Liver (tissue), 9 donors: ENCODE data around the gene FGFR3. TPM values are rescaled to one million over a fixed set of nuclear protein-coding genes. Genes with fewer than 3 reads are reported as not detected.

Experiments
- DNase-seq: peaks from one replicate; pipeline ENCODE4 v3.0.0-alpha.2; 2017; ENCODE audit warnings: low spot score
- H3K27ac ChIP-seq, 2 donors: one replicate each; pipeline ENCODE4 v1.7.0; 2013; ENCODE audit warnings: inconsistent platforms in 2 of 2, low read length in 2 of 2, control low read depth in 1 of 2, low read depth in 1 of 2, mild to moderate bottlenecking in 1 of 2
- H3K27me3 ChIP-seq, 4 donors: one replicate each; pipeline versions ENCODE4 v1.6.1 to v1.7.0; 2013; ENCODE audit warnings: low read length in 3 of 4, inconsistent platforms in 1 of 4, mild to moderate bottlenecking in 1 of 4, moderate library complexity in 1 of 4; ENCODE audit not compliant: control insufficient read depth in 4 of 4, insufficient read depth in 4 of 4
- H3K36me3 ChIP-seq, 4 donors: one replicate each; pipeline versions ENCODE4 v1.6.1 to v1.7.0; 2013; ENCODE audit warnings: low read length in 3 of 4, mild to moderate bottlenecking in 3 of 4, low read depth in 1 of 4, moderate library complexity in 1 of 4; ENCODE audit not compliant: control insufficient read depth in 4 of 4, insufficient read depth in 3 of 4
- H3K4me1 ChIP-seq, 4 donors: one replicate each; pipeline versions ENCODE4 v1.6.1 to v1.7.0; 2013; ENCODE audit warnings: low read length in 3 of 4, mild to moderate bottlenecking in 3 of 4, moderate library complexity in 1 of 4; ENCODE audit not compliant: control insufficient read depth in 4 of 4, insufficient read depth in 4 of 4
- H3K4me3 ChIP-seq, 3 donors: one replicate each; pipeline versions ENCODE4 v1.6.1 to v1.7.0; 2013; ENCODE audit warnings: low read length in 3 of 3, control low read depth in 1 of 3, low read depth in 1 of 3, mild to moderate bottlenecking in 1 of 3
- H3K9ac ChIP-seq, 2 donors: one replicate each; pipeline ENCODE4 v1.7.0; 2013; ENCODE audit warnings: low read length in 2 of 2, mild to moderate bottlenecking in 2 of 2, moderate library complexity in 2 of 2, control low read depth in 1 of 2, low read depth in 1 of 2
- H3K9me3 ChIP-seq, 4 donors: one replicate each; pipeline versions ENCODE4 v1.6.1 to v1.7.0; 2013; ENCODE audit warnings: low read length in 3 of 4; ENCODE audit not compliant: control insufficient read depth in 4 of 4
- EGR1 ChIP-seq, 2 donors: IDR thresholded peaks; 2 replicates each; pipeline ENCODE4 v1.6.1; 2016 to 2018; ENCODE audit warnings: antibody characterized with exemption in 2 of 2, low read depth in 2 of 2
- FOXA1 ChIP-seq: IDR thresholded peaks from 2 replicates; pipeline ENCODE4 v1.6.1; 2016; ENCODE audit warnings: antibody characterized with exemption
- GABPA ChIP-seq, 2 donors: IDR thresholded peaks in 1 of 2; conservative IDR thresholded peaks in 1 of 2; 2 replicates each; pipeline ENCODE4 v1.6.1; 2016; ENCODE audit warnings: antibody characterized with exemption in 2 of 2, mild to moderate bottlenecking in 1 of 2, moderate library complexity in 1 of 2
- HNF4A ChIP-seq, 2 donors: conservative IDR thresholded peaks; 2 replicates each; pipeline ENCODE4 v1.6.1; 2016; ENCODE audit warnings: antibody characterized with exemption in 2 of 2, mild to moderate bottlenecking in 2 of 2
- HNF4G ChIP-seq: IDR thresholded peaks from 2 replicates; pipeline ENCODE4 v1.6.1; 2016; ENCODE audit warnings: antibody characterized with exemption
- JUND ChIP-seq, 2 donors: IDR thresholded peaks; 2 replicates each; pipeline ENCODE4 v1.6.1; 2016; ENCODE audit warnings: antibody characterized with exemption in 2 of 2
- MAX ChIP-seq: IDR thresholded peaks from 2 replicates; pipeline ENCODE4 v1.6.1; 2016; ENCODE audit warnings: antibody characterized with exemption
- NR2F2 ChIP-seq: IDR thresholded peaks from 2 replicates; pipeline ENCODE4 v1.6.1; 2016; ENCODE audit warnings: antibody characterized with exemption
- RAD21 ChIP-seq, 2 donors: IDR thresholded peaks; 2 replicates each; pipeline ENCODE4 v1.6.1; 2016; ENCODE audit warnings: antibody characterized with exemption in 2 of 2, mild to moderate bottlenecking in 2 of 2
- RXRA ChIP-seq, 2 donors: IDR thresholded peaks; 2 replicates each; pipeline ENCODE4 v1.6.1; 2017 to 2018; ENCODE audit warnings: antibody characterized with exemption in 2 of 2, mild to moderate bottlenecking in 1 of 2
- SP1 ChIP-seq: IDR thresholded peaks from 2 replicates; pipeline ENCODE4 v1.6.1; 2018; ENCODE audit warnings: antibody characterized with exemption, mild to moderate bottlenecking
- TAF1 ChIP-seq: conservative IDR thresholded peaks from 2 replicates; pipeline ENCODE4 v1.6.1; 2016; ENCODE audit warnings: antibody characterized with exemption, mild to moderate bottlenecking
- YY1 ChIP-seq: IDR thresholded peaks from 2 replicates; pipeline ENCODE4 v1.6.1; 2016; ENCODE audit warnings: antibody characterized with exemption, mild to moderate bottlenecking
- ZBTB33 ChIP-seq: IDR thresholded peaks from 2 replicates; pipeline ENCODE4 v1.6.1; 2016; ENCODE audit warnings: antibody characterized with exemption
- WGBS: extraction: QIAGEN DNeasy Blood & Tissue Kit; methylation state at CpG from one replicate; pipeline ENCODE4 v1.1.7; 2013; 5-methylcytosine and 5-hydroxymethylcytosine counted together
- polyA plus RNA-seq, 2 donors: library from polyadenylated mRNA; stranded (reverse) in 1 of 2; unstranded in 1 of 2; fragments of 200-250 nt in 1 of 2; fragments of >200 nt in 1 of 2; fragmentation: Nextera tagmentation in 1 of 2; extraction: Ambion mirVana in 1 of 2; gene quantifications; one replicate each; pipeline versions ENCODE4 v1.2.1 to v1.2.3, GENCODE V29; 2013 to 2015
- total RNA-seq, 2 donors: library from RNA; depleted of rRNA; stranded (reverse); fragments of >200 nt; gene quantifications; one replicate each; pipeline ENCODE4 v1.2.3, GENCODE V29; 2014
- TF ChIP-seq, protein P1 (sequence below): IDR thresholded peaks from 2 replicates; pipeline ENCODE4 v1.6.1; 2016; ENCODE audit warnings: antibody characterized with exemption, mild to moderate bottlenecking
- TF ChIP-seq, protein P2 (sequence below): fragments of 150-350 bp; IDR thresholded peaks from 2 replicates; pipeline ENCODE4 v1.5.1; 2017; ENCODE audit warnings: improper control_type of control experiment, low read depth, low read length; ENCODE audit not compliant: missing input control
- TF ChIP-seq, protein P3 (sequence below): IDR thresholded peaks from 2 replicates; pipeline ENCODE4 v1.6.1; 2016; ENCODE audit warnings: antibody characterized with exemption
- donor health status: healthy.
- donor health status: healthy.
- donor health status: healthy.
- donor health status: healthy.
- donor health status: healthy.

FGFR3 gene
- total and polyA plus RNA-seq, 4 donors: 5.6 to 40.0 (median 29.1) TPM

- Histone ChIP-seq H3K4me1 (peaks cover 3 to 15% (median 8%) of the 10 kb centered on the region in 4 donors), H3K4me3 (no peak overlapping the region), H3K9me3 (no peaks in the 10 kb centered on the region), H3K9ac (no peak overlapping the region), H3K27ac (no peak overlapping the region), H3K27me3 (no peaks in the 10 kb centered on the region), H3K36me3 (no peaks in the 10 kb centered on the region)
- DNase-seq: no peak
- TF ChIP-seq YY1 (no peak), FOXA1 (no peak), RXRA (IDR thresholded peaks at IDR 0.05) (no peak), EGR1 (IDR thresholded peaks at IDR 0.05; ENCODE audit: low read depth in 2 of 2) (no peak), JUND (IDR thresholded peaks at IDR 0.05) (no peak), NR2F2 (no peak), RAD21 (IDR thresholded peaks at IDR 0.05) (no peak), TAF1 (no peak), HNF4A (conservative IDR thresholded peaks at IDR 0.05) (no peak), SP1 (no peak), ZBTB33 (no peak), MAX (no peak), HNF4G (no peak), GABPA (IDR thresholded peaks at IDR 0.05 in 1 of 2, conservative IDR thresholded peaks at IDR 0.05 in 1 of 2) (no peak)
- TF ChIP-seq, protein P1, sequence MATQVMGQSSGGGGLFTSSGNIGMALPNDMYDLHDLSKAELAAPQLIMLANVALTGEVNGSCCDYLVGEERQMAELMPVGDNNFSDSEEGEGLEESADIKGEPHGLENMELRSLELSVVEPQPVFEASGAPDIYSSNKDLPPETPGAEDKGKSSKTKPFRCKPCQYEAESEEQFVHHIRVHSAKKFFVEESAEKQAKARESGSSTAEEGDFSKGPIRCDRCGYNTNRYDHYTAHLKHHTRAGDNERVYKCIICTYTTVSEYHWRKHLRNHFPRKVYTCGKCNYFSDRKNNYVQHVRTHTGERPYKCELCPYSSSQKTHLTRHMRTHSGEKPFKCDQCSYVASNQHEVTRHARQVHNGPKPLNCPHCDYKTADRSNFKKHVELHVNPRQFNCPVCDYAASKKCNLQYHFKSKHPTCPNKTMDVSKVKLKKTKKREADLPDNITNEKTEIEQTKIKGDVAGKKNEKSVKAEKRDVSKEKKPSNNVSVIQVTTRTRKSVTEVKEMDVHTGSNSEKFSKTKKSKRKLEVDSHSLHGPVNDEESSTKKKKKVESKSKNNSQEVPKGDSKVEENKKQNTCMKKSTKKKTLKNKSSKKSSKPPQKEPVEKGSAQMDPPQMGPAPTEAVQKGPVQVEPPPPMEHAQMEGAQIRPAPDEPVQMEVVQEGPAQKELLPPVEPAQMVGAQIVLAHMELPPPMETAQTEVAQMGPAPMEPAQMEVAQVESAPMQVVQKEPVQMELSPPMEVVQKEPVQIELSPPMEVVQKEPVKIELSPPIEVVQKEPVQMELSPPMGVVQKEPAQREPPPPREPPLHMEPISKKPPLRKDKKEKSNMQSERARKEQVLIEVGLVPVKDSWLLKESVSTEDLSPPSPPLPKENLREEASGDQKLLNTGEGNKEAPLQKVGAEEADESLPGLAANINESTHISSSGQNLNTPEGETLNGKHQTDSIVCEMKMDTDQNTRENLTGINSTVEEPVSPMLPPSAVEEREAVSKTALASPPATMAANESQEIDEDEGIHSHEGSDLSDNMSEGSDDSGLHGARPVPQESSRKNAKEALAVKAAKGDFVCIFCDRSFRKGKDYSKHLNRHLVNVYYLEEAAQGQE: no peak
- TF ChIP-seq, protein P2, sequence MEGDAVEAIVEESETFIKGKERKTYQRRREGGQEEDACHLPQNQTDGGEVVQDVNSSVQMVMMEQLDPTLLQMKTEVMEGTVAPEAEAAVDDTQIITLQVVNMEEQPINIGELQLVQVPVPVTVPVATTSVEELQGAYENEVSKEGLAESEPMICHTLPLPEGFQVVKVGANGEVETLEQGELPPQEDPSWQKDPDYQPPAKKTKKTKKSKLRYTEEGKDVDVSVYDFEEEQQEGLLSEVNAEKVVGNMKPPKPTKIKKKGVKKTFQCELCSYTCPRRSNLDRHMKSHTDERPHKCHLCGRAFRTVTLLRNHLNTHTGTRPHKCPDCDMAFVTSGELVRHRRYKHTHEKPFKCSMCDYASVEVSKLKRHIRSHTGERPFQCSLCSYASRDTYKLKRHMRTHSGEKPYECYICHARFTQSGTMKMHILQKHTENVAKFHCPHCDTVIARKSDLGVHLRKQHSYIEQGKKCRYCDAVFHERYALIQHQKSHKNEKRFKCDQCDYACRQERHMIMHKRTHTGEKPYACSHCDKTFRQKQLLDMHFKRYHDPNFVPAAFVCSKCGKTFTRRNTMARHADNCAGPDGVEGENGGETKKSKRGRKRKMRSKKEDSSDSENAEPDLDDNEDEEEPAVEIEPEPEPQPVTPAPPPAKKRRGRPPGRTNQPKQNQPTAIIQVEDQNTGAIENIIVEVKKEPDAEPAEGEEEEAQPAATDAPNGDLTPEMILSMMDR: no peak
- TF ChIP-seq, protein P3, sequence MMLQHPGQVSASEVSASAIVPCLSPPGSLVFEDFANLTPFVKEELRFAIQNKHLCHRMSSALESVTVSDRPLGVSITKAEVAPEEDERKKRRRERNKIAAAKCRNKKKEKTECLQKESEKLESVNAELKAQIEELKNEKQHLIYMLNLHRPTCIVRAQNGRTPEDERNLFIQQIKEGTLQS: no peak
- 85% methylated on average over 10 of the region's 10 CpGs for WGBS
These were observed 3.1 kb upstream of the FGFR3 start for GRCh38 chr4:1790005-1790404.
